ENCODE data around the gene RABGGTA.

GRCh38 chr14:24226473-24226872, 44.9 kb downstream of the RABGGTA start:
- TF ChIP-seq CTCF (conservative IDR thresholded peaks at IDR 0.05; ENCODE audit: low read length): no peak
- no peak for TF ChIP-seq EZH2phosphoT487 (IDR thresholded peaks at IDR 0.05; ENCODE audit: borderline replicate concordance, low read depth, low read length)

Measured in OCI-LY7 (cell line).